ENCODE results near the gene SCN2A. TPM values are rescaled to one million over a fixed set of nuclear protein-coding genes. Genes with fewer than 3 reads are reported as not detected.
"Not testable (repeated sequence)": the region's sequence is repeated elsewhere in the genome, so short reads cannot be mapped to it uniquely, and the experiment has no call there.

The SCN2A gene
- total RNA-seq, 1 donor from 2014 or later = 1.7 TPM

GRCh38 chr2:165253178-165253577 lies 14.0 kb downstream of the SCN2A start:
- DNase-seq (ENCODE audit: low spot score) = no peak

DNA sequence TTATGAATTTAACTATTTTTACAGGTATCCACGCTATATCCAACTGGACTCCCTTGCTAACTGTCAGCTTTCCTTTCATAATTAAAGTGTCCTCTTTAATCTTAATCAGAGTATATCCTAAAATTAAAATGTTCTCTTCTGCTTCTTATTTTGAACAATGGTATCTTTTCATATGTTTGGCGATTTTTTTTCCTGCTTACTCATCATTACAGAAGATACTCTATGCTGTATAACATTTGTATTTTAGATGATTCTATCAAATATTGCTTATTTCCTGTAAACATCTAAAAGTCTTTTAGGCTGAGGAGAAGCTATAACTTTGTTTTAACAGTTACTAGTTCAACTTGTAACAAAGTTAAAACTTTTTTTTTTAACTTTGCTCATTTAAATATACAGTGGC lies 17.4 kb downstream of the SCN2A start:
- DNase-seq (ENCODE audit: low spot score) = no peak

DNA sequence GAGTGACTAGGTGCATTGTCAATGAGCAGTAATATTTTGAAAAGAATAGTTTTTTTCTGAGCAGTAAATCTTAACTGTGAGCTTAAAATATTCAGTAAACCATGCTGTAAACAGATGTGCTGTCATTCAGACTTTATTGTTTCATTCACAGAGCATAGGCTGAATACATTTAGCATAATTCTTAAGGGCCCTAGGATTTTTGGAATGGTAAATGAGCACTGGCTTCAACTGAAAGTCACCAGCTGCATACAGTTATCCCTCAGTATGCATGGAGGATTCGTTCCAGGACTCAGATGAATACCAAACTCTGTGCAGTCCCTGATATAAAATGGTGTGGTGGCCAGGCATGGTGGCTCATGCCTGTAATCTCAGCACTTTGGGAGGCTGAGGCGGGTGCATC lies 21.1 kb downstream of the SCN2A start:
- DNase-seq (ENCODE audit: low spot score) = not testable (repeated sequence)

GRCh38 chr2:165268754-165269153 lies 29.5 kb downstream of the SCN2A start:
- no peak for DNase-seq (ENCODE audit: low spot score)

- no peak for DNase-seq (ENCODE audit: low spot score)
Observed at GRCh38 chr2:165273176-165273575, 34.0 kb downstream of the SCN2A start.

GRCh38 chr2:165274698-165275097 lies 35.5 kb downstream of the SCN2A start:
- no peak for DNase-seq (ENCODE audit: low spot score)

DNA sequence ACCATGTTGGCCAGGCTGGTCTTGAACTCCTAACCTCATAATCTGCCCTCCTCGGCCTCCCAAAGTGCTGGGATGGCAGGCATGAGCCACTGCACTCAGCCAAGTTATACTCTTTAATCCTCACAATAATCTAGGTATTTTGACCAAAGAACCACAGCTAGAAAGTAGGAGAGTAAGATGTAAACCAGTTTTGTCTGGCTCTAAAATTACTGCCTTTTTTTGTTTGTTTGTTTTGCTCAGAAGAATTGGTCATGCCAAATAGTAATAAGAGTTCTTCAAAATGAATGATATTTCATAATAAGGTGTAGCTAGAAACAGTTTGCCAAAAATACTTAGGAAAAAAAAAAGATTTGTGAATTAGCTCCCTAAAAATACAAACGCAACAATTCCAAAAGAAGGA lies 36.7 kb downstream of the SCN2A start:
- DNase-seq (ENCODE audit: low spot score) = no peak

DNA sequence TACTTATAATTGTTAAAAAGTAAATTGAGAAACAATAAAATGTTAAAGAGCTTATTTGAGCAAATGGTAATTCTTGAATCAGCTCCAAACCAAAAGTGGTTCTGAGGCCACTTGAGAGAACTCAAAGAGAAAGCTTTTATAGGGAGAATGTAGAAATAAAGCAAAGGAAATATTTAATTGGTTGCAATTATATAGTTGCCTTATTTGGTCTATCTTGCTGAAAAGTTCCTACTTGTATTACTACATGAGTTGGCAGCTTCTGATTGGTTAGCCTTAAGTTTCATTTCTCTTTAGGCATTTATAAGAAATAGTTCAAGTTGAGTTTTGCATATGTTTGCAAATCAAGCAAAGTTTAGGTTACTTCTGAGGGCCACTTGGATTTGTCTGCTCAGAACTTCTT lies 38.1 kb downstream of the SCN2A start:
- no peak for DNase-seq (ENCODE audit: low spot score)

DNA sequence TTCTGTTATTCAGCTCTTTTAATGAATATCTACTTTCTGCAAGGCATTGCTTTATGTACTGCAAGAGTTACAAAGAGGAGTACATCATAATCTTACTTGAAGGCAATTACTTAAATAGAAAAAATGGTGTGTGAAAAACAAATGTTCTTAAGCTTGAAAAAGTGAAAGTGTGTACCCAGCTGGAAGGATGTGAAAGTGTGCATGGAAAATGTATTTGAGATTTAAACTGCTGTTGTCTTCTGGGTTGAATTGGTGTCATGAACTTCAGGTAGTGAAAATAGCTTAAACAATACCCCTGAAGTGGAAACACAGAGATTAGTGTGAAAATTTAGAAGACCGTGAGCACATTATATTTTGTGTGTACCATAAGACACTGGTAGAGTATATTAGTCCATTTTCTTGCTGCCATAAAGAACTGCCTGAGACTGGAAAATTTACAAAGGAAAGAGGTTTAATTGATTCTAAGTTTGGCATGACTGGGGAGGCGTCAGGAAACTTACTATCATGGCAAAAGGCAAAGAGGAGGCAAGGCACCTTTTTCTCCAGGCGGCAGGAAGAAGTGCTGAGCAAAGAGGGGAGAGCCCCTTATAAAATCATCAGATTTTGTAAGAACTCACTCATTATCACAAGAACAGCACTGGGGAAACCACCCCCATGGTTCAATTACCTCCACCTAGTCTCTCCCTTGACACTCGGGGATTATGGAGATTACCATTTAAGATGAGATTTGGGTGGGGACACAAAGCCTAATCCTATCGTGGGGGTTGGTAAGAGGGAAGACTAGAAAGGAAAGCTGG lies 38.8 kb downstream of the SCN2A start:
- DNase-seq (ENCODE audit: low spot score) = no peak

GRCh38 chr2:165280356-165280755 lies 41.1 kb downstream of the SCN2A start:
- no peak for DNase-seq (ENCODE audit: low spot score)

GRCh38 chr2:165281387-165281786 lies 42.2 kb downstream of the SCN2A start:
- DNase-seq (ENCODE audit: low spot score) = no peak

GRCh38 chr2:165283342-165283741 lies 44.1 kb downstream of the SCN2A start:
- DNase-seq (ENCODE audit: low spot score) = no peak

DNA sequence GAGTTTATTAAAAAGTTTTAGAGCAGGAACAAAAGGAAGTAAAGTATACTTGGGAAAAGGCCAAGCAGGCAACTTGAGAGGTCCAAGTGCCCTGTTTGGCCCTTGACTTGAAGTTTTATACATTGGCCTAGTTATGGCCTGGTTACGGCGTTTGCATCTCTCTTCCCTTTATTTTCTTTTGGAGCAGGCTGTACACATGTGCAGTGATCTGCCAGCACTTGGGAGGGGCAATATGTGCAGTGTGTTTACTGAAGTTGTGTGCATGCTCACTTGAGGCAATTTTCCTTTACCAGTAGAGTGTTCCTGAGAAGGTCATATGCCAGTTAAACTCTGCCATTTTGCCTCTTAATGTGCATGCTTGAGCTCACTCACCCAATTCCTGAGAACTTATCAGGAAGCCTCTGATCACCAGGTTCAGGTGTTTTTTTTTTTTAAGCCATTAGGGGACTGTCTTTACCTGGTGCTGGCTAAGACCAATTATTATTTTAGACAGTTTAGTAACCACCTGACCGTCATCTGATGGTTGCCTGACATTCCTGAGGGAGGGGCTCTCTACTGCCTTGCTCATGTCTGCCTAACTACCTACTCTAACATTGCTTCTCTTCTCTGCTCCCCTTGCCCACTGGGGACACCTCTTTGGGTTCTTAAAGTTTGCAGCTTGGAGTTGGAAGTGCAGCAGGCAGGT lies 48.0 kb downstream of the SCN2A start:
- no peak for DNase-seq (ENCODE audit: low spot score)

DNA sequence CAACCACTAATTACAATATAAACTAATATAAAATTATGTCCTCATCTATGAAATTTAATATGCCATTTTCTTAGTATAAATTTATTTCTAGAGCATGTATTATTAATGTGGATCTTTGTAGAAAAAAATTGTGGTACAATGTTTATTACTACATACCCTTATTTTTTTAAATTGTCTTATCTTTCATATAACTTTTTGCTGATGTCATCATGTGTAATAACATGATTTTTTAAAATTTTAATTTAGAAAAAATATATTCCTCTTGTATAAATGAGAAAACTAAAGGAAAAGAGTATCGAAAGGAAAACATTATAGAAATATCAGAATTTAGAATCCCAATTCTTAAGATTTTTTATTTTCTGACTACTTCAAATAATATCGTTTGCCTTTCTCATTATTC lies 49.9 kb downstream of the SCN2A start:
- no peak for DNase-seq (ENCODE audit: low spot score)

DNA sequence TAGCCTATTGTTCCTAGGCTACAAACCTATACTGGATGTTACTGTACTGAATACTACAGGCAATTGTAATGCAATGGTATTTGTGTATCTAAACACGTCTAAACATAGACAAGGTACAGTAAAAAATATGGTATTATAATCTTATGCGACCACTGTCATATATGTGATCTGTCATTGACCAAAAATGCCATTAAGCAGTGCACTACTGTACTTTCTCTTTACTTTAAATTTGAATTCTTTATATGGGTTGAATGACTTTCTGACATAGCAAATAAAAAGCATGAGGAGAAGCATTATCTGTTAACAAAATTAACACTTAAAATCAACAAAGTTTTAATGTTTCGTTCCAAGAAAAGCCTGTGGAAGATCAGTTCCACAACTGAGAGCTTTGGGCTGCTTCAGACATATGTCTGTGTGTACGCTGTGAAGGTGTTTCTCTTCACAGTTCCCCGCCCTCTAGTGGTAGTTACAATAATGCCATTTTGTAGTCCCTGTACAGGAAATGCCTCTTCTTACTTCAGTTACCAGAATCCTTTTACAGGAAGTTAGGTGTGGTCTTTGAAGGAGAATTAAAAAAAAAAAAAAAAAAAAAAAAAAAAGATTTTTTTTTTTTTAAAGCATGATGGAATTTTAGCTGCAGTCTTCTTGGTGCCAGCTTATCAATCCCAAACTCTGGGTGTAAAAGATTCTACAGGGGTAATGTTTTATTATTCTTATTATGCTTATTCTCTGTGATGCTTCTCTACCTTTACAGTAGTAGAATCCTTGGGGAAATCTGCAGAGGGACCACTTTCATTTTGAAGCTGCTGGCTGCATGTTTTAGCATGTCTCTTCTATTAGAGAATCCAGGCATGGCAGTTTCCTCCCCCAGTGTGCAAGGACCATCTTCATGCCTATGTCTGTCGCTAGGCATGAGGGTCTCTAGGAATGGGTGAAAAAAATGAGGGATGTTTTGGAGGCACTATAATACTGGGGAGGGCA lies 54.5 kb downstream of the SCN2A start:
- DNase-seq (ENCODE audit: low spot score) = peak; percentile 75

DNA sequence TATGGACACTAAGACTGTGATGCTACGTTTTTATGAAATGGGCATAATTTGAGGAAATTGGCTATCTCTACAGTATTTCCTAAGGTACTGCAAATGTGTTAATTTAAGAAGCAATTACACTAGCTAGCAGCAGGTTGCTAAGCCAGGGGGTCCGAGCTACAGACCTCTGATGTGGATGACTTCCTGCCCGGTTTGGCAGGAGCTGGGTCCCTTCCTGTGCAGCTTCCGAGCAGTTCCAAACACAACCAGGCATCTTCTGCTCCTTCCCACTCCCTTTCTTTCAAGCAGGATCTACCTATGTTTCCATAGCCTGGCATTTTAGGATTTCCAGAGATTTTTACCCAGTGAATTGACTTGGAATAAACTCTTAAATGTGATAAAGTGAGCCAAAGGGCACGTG lies 55.7 kb downstream of the SCN2A start:
- no peak for DNase-seq (ENCODE audit: low spot score)

GRCh38 chr2:165295643-165296042 lies 56.4 kb downstream of the SCN2A start:
- DNase-seq (ENCODE audit: low spot score) = no peak

DNA sequence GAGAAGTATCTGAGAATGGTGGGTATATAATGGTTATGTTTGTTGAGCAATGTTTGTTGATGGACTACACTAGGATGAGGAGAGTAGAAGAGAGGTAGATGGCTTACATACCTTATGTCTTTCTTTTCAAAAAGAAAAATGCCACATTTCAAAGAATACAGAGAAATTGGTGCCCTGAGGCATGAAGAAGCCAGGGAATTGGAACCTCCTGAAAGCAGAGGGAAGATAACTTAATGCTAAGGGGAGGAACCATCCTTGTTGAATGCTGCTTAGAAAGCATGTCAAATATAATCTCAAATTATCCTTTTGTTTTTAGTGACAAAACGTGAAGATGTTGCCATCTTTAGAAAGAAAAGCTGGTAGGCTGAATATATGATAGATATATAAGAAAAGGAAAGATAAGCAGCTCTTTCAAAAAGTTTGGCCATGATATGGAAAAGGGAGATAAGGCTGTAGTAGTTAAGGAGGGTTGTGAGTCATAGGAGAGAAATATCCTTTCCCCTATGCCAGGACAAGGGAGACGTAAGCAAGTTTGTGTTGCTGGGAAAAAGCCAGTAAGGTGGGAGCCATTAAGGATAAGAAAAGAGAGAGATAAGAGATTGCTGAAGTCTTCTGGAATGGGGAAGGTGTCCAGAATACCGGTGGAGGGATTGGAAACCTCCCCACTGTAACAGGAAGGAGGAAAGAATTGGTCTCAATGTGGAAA lies 66.3 kb downstream of the SCN2A start:
- no peak for DNase-seq (ENCODE audit: low spot score)

DNA sequence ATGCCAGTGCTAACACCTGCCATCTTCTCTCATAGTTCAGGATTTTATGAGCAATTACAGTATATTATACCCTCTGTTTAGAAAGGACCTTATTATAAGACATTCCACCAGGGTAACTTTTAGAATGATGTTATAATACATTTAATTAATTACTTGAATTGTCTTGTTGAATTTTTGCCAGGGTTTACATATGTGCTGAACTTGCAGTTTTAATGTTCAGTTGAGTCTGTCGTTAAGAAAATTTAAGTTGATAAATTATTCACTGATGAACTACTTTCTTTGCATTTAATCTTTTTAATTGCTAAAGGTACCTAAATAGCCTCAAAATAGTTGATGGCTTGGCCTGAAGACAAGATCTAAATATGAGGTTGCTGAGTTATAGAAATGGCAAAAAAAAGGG lies 68.1 kb downstream of the SCN2A start:
- DNase-seq (ENCODE audit: low spot score) = no peak

DNA sequence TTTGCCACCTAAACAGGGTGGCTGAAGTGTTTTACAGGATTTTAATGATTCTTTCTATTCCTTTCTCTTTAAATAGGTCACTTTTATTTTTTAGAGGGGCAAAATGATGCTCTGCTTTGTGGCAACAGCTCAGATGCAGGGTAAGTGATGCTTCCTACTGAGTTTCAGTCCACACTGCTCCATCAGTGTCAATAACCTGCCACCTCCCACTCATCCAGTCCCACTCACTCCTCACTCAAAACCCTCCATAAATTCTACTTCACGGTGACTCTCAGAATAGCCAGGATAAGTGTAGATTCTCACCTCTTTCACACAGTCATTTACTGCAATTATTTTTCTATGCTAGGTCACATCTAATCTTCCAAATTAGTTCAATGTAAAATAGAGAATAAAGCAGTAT lies 72.7 kb downstream of the SCN2A start:
- no peak for DNase-seq (ENCODE audit: low spot score)

GRCh38 chr2:165312999-165313398 lies 73.8 kb downstream of the SCN2A start:
- no peak for DNase-seq (ENCODE audit: low spot score)

DNA sequence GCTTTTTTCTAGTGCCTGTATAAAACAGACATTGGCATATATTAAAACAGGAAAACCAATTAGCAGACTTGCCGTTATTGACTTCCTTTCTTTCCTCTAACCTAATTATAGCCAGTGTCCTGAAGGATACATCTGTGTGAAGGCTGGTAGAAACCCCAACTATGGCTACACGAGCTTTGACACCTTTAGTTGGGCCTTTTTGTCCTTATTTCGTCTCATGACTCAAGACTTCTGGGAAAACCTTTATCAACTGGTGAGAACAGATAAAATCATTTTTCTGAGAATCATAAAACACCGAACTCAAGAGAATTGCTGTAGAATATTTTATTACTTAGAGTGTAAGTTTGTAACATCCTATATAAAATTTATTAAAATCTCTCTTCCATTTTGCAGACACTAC lies 74.3 kb downstream of the SCN2A start:
- DNase-seq (ENCODE audit: low spot score) = no peak

All from mucosa of gallbladder (tissue), 1 donor.